NB4 (cell line): ENCODE results near the gene FAM53C.

ENCODE experiments used
- POLR2A ChIP-seq: IDR thresholded peaks from 2 replicates; pipeline ENCODE4 v1.6.1; 2011; ENCODE audit warnings: mild to moderate bottlenecking; ENCODE audit not compliant: insufficient read length; ENCODE audit errors: extremely low read depth
- TF ChIP-seq, protein P1 (sequence below): IDR thresholded peaks from one replicate; pipeline ENCODE4 v1.5.1; 2012; ENCODE audit warnings: low read depth, low read length

DNA sequence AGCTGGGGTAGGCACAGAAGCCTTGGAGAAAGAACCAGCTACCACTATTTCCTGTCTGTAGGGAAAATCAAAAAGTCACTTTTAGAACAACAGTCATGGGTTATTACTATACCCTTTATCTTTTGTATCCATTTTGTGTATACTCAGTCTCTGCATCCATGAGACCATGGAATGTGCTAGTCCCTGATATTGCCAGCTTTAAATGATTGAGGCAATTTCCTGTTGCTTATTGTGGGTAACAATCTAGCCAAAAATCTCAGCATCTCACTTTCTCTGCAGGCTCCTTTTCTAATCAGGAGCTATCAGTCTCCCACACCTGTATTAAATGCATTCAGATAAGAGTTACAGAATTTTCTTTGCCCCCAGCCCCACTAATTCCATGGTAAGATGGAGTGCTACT, 13.5 kb downstream of the FAM53C start:
- TF ChIP-seq, protein P1, sequence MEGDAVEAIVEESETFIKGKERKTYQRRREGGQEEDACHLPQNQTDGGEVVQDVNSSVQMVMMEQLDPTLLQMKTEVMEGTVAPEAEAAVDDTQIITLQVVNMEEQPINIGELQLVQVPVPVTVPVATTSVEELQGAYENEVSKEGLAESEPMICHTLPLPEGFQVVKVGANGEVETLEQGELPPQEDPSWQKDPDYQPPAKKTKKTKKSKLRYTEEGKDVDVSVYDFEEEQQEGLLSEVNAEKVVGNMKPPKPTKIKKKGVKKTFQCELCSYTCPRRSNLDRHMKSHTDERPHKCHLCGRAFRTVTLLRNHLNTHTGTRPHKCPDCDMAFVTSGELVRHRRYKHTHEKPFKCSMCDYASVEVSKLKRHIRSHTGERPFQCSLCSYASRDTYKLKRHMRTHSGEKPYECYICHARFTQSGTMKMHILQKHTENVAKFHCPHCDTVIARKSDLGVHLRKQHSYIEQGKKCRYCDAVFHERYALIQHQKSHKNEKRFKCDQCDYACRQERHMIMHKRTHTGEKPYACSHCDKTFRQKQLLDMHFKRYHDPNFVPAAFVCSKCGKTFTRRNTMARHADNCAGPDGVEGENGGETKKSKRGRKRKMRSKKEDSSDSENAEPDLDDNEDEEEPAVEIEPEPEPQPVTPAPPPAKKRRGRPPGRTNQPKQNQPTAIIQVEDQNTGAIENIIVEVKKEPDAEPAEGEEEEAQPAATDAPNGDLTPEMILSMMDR: no peak
- TF ChIP-seq POLR2A: no peak
